ENCODE results near the gene SELENON. TPM values are rescaled to one million over a fixed set of nuclear protein-coding genes. Genes with fewer than 3 reads are reported as not detected.
A peak's percentile ranks its signal among the peaks of the same experiment; 100 is the strongest.

Gene SELENON
- polyA plus RNA-seq, 2 donors = 19.2 to 21.4 TPM

DNA sequence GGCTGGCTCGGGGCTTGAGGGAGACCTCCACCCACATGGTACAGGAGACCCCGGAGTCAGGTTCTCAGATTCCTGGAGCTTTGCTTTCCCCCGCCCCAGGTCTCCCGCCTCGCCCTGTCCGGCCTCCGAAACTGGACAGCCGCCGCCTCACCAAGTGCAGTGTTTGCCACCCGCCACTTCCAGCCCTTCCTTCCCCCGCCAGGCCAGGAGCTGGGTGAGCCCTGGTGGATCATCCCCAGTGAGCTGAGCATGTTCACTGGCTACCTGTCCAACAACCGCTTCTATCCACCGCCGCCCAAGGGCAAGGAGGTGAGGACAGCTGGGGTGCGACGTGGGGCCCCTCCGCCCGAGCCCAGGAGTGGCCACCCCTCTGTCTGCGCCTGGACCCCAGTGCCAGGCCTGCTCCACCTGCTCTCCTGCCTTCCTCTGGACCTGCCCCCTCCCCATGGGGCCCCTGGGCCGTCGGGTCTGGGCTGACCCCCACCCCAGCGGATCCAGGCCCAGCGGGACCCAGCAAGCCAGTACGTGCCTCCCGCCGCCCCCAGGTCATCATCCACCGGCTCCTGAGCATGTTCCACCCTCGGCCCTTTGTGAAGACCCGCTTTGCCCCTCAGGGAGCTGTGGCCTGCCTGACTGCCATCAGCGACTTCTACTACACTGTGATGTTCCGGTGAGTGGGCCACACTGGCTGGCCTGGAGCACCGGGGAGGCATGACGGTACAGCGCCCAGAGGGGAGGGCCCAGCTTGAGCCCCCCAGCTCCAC, 8.7 kb downstream of the SELENON start:
- no peak overlapping the region for H3K4me3 ChIP-seq (ENCODE audit: low read depth in 1 of 2, low read length in 2 of 2)
- H3K9me3 ChIP-seq (ENCODE audit: control insufficient read depth in 2 of 2, insufficient read depth in 1 of 2, low read depth in 1 of 2, low read length in 1 of 2) = no peaks in the 10 kb centered on the region
- H3K27ac ChIP-seq (ENCODE audit: low read depth in 2 of 2, low read length in 1 of 2) = no peak overlapping the region
- WGBS, 2 donors = 81 to 86% methylated on average over 31 to 34 of the region's 34 CpGs
- H3K4me1 ChIP-seq (ENCODE audit: control insufficient read depth in 2 of 2, insufficient read depth in 2 of 2, low read length in 1 of 2) = peaks cover 0 to 30% of the 10 kb centered on the region in 2 donors
- peaks cover 3 to 38% of the 10 kb centered on the region in 2 donors for H3K36me3 ChIP-seq (ENCODE audit: control insufficient read depth in 2 of 2, insufficient read depth in 2 of 2, low read length in 1 of 2)
- H3K27me3 ChIP-seq (ENCODE audit: control insufficient read depth in 1 of 2, insufficient read depth in 2 of 2, low read length in 2 of 2) = no peaks in the 10 kb centered on the region

DNA sequence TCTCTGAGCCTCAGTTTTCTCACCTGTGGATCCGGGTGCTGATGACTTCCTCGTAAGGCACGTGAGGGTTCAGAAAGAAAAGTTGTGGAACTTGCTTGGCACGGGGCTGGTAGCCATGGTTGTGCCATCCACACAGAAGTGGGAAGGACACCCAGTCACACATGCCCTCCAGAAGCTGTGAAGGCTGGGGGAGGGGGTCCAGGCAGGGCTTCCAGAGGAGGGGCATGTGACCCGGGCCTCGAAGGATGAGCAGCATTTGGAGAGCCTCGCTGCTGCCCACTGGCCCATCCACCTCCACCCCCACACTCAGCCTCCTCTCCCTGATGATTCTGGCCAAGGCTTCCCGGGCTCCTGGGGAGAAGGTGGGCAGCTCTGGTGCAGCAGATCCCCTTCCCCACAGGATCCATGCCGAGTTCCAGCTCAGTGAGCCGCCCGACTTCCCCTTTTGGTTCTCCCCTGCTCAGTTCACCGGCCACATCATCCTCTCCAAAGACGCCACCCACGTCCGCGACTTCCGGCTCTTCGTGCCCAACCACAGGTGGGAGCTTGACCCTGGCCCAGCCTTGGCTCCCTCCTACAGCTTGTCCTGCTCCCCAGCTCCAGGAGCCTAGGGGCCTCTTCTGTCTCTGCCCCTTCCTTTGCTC, 9.4 kb downstream of the SELENON start:
- 67 to 73% methylated on average over 18 of the region's 18 CpGs for WGBS, 2 donors
- no peak overlapping the region for H3K4me3 ChIP-seq (ENCODE audit: low read depth in 1 of 2, low read length in 2 of 2)
- H3K9me3 ChIP-seq (ENCODE audit: control insufficient read depth in 2 of 2, insufficient read depth in 1 of 2, low read depth in 1 of 2, low read length in 1 of 2) = no peaks in the 10 kb centered on the region
- no peak overlapping the region for H3K27ac ChIP-seq (ENCODE audit: low read depth in 2 of 2, low read length in 1 of 2)
- no peaks in the 10 kb centered on the region for H3K27me3 ChIP-seq (ENCODE audit: control insufficient read depth in 1 of 2, insufficient read depth in 2 of 2, low read length in 2 of 2)
- H3K36me3 ChIP-seq (ENCODE audit: control insufficient read depth in 2 of 2, insufficient read depth in 2 of 2, low read length in 1 of 2) = peaks cover 3 to 45% of the 10 kb centered on the region in 2 donors
- peaks cover 0 to 28% of the 10 kb centered on the region in 2 donors for H3K4me1 ChIP-seq (ENCODE audit: control insufficient read depth in 2 of 2, insufficient read depth in 2 of 2, low read length in 1 of 2)

DNA sequence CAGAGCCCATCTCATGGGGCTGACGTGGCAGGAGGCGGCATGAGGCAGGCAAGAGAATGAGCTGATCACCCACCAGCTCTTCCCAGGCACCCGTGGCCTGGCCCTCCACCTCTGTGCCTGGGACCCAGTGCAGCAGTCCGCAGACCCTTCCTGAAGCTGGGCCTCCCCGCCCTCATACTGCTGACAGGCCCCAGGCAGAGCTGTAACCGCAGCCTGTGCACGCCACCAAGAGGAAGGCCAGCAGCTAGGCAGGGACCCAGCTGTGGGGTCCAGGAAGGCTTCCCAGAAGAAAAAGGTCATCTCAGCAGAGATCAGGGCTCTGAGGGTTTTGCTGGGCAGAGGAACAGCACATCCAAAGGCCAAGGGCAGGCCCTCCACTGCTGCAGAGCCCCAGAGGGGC, 9.9 kb downstream of the SELENON start:
- Histone ChIP-seq H3K27me3 (ENCODE audit: control insufficient read depth in 1 of 2, insufficient read depth in 2 of 2, low read length in 2 of 2) (no peaks in the 10 kb centered on the region), H3K27ac (ENCODE audit: low read depth in 2 of 2, low read length in 1 of 2) (no peak overlapping the region), H3K4me3 (ENCODE audit: low read depth in 1 of 2, low read length in 2 of 2) (no peak overlapping the region), H3K9me3 (ENCODE audit: control insufficient read depth in 2 of 2, insufficient read depth in 1 of 2, low read depth in 1 of 2, low read length in 1 of 2) (no peaks in the 10 kb centered on the region), H3K4me1 (ENCODE audit: control insufficient read depth in 2 of 2, insufficient read depth in 2 of 2, low read length in 1 of 2) (peaks cover 0 to 27% of the 10 kb centered on the region in 2 donors), H3K36me3 (ENCODE audit: control insufficient read depth in 2 of 2, insufficient read depth in 2 of 2, low read length in 1 of 2) (peaks cover 3 to 48% of the 10 kb centered on the region in 2 donors)
- 86 to 89% methylated on average over 7 of the region's 7 CpGs for WGBS, 2 donors

DNA sequence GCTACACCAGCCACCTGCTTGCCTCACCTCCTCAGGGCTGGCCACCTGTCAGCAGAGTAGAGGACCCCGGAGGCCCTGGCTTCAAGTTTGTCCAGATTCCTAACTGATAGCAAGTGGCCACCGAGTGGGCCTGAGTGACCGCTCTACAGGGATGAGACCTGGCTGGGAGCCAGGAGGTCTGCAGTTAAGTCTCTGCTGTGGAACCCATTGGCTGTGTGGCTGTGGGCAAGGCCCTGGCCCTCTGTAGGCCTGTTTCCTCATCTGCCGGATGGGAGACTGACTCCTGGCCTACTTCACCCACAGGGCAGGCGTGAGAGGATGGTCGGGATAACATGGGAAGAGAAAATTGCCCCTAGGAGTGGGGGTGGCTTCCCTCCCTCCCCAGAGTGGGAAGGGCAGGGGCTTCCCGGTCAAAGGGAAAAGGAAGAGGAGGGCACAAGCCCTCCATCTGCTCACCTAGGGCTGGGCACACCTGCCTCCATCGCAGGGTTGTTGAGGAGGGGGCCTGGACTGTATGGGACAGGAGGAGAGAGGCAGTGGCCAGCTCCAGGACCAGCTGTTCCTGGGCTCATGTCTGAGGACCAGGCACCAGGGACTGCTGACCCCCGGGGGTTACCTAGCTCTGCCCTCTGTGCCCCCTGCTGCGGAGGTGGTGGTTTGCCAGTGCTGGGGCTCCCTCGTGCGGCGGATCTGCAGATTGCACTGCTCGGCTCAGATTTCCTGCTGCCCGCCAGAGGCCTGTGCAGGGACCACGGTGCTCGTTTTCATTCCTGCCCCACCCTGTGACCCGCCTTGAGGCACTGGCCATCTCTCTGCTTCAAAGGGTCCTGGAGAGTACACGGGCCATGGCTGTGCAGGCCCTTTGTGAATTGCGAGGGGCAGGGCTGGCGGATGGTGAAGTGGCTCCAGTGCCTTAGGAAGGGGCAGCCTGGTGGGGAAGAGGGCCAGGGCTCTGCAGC, 10.6 kb downstream of the SELENON start:
- H3K27ac ChIP-seq (ENCODE audit: low read depth in 2 of 2, low read length in 1 of 2) = peak overlapping the region in 1 of 2 donors; percentile 9
- no peaks in the 10 kb centered on the region for H3K27me3 ChIP-seq (ENCODE audit: control insufficient read depth in 1 of 2, insufficient read depth in 2 of 2, low read length in 2 of 2)
- no peak overlapping the region for H3K4me3 ChIP-seq (ENCODE audit: low read depth in 1 of 2, low read length in 2 of 2)
- 36 to 39% methylated on average over 21 of the region's 21 CpGs for WGBS, 2 donors
- no peaks in the 10 kb centered on the region for H3K9me3 ChIP-seq (ENCODE audit: control insufficient read depth in 2 of 2, insufficient read depth in 1 of 2, low read depth in 1 of 2, low read length in 1 of 2)
- peaks cover 0 to 51% of the 10 kb centered on the region in 2 donors for H3K36me3 ChIP-seq (ENCODE audit: control insufficient read depth in 2 of 2, insufficient read depth in 2 of 2, low read length in 1 of 2)
- peaks cover 0 to 20% of the 10 kb centered on the region in 2 donors for H3K4me1 ChIP-seq (ENCODE audit: control insufficient read depth in 2 of 2, insufficient read depth in 2 of 2, low read length in 1 of 2)

DNA sequence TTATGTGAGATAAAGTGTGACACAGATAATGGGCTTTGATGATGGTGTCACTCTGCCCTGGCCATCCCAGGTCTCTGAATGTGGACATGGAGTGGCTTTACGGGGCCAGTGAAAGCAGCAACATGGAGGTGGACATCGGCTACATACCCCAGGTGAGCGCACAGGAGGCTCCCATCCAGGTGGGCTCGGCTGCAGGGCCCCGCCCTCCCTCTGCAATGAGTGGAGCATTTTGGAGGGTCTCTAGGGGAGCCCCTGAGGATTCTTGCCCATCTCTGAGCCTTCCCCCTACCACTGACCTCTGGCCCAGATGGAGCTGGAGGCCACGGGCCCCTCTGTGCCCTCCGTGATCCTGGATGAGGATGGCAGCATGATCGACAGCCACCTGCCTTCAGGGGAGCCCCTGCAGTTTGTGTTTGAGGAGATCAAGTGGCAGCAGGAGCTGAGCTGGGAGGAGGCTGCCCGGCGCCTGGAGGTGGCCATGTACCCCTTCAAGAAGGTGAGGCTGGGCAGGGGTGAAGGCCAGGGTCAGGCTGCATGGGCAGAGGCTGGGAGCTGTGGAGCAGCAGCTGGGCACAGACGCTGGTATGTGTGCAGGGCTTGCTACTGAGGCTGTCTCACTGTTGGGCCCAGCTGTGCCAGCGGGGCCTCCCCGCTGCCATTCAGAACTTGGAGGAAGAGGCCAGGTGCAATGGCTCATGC, 11.5 kb downstream of the SELENON start:
- peaks cover 0 to 16% of the 10 kb centered on the region in 2 donors for H3K4me1 ChIP-seq (ENCODE audit: control insufficient read depth in 2 of 2, insufficient read depth in 2 of 2, low read length in 1 of 2)
- H3K27me3 ChIP-seq (ENCODE audit: control insufficient read depth in 1 of 2, insufficient read depth in 2 of 2, low read length in 2 of 2) = no peaks in the 10 kb centered on the region
- H3K27ac ChIP-seq (ENCODE audit: low read depth in 2 of 2, low read length in 1 of 2) = no peak overlapping the region
- 90 to 91% methylated on average over 13 of the region's 13 CpGs for WGBS, 2 donors
- H3K9me3 ChIP-seq (ENCODE audit: control insufficient read depth in 2 of 2, insufficient read depth in 1 of 2, low read depth in 1 of 2, low read length in 1 of 2) = no peaks in the 10 kb centered on the region
- peaks cover 0 to 54% of the 10 kb centered on the region in 2 donors for H3K36me3 ChIP-seq (ENCODE audit: control insufficient read depth in 2 of 2, insufficient read depth in 2 of 2, low read length in 1 of 2)
- H3K4me3 ChIP-seq (ENCODE audit: low read depth in 1 of 2, low read length in 2 of 2) = no peak overlapping the region

DNA sequence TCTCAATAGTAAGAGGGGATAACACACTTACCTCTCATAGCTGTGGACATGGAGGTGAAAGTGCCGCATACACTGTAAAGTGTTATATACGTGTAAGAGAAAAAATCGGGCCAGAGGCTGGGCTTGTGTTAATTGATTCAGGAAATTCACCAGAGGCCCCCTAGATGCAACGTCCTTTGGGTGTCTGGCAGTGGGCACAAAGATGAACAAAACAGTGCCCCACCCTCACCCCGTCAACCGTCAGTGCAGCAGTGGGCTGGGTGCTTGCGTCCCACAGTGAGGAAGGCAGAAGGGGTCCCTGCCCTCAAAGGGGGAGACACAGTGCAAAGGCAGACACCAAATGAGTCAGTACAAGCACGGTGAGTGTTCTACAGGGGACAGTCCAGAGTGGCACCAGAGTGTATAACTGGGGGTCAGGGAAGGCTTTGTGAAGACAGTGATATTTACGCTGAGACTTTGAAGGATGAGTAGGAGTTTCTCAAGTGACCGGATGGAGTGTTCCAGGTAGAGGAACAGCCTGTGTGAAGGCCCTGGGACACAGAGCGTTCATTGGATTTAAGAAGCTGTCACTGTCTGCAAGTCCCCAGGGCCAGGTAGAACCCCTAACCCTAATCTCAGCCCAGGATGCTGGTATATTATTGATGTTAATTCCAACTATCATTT, 13.2 kb downstream of the SELENON start:
- Histone ChIP-seq H3K27me3 (ENCODE audit: control insufficient read depth in 1 of 2, insufficient read depth in 2 of 2, low read length in 2 of 2) (no peaks in the 10 kb centered on the region), H3K4me1 (ENCODE audit: control insufficient read depth in 2 of 2, insufficient read depth in 2 of 2, low read length in 1 of 2) (peaks cover 0 to 18% of the 10 kb centered on the region in 2 donors), H3K4me3 (ENCODE audit: low read depth in 1 of 2, low read length in 2 of 2) (no peak overlapping the region), H3K9me3 (ENCODE audit: control insufficient read depth in 2 of 2, insufficient read depth in 1 of 2, low read depth in 1 of 2, low read length in 1 of 2) (no peaks in the 10 kb centered on the region), H3K27ac (ENCODE audit: low read depth in 2 of 2, low read length in 1 of 2) (no peak overlapping the region), H3K36me3 (ENCODE audit: control insufficient read depth in 2 of 2, insufficient read depth in 2 of 2, low read length in 1 of 2) (peaks cover 0 to 49% of the 10 kb centered on the region in 2 donors)
- WGBS, 2 donors = 81 to 83% methylated on average over 11 of the region's 11 CpGs

DNA sequence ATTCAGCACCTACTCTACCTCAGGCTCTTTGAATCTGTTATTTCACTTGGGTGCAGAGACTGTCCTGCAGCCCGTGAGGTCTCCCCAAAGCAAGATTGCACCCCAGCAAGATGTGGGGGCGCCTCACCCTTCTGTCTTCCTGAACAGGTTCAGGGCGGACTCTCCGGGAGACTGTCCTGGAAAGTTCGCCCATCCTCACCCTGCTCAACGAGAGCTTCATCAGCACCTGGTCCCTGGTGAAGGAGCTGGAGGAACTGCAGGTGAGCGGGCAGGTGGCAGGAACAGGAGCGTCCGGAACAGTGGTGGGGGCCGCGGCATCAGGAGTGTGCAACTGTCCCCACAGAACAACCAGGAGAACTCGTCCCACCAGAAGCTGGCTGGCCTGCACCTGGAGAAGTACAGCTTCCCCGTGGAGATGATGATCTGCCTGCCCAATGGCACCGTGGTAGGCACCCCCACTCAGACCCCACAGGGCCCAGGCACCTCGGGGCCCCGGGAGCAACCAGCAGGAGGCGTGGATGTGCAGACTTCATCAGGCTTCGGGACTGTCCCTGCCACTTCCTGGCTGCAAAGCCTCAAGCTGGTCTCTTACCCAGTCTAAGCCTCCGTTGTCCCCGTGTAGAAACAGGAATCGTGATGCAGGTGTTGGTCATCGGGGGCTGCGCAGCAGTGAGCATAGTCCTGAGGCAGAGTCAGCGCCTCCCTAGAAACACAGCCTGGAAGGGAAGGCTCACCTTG, 13.9 kb downstream of the SELENON start:
- Histone ChIP-seq H3K27me3 (ENCODE audit: control insufficient read depth in 1 of 2, insufficient read depth in 2 of 2, low read length in 2 of 2) (no peaks in the 10 kb centered on the region), H3K27ac (ENCODE audit: low read depth in 2 of 2, low read length in 1 of 2) (no peak overlapping the region), H3K9me3 (ENCODE audit: control insufficient read depth in 2 of 2, insufficient read depth in 1 of 2, low read depth in 1 of 2, low read length in 1 of 2) (no peaks in the 10 kb centered on the region), H3K4me3 (ENCODE audit: low read depth in 1 of 2, low read length in 2 of 2) (no peak overlapping the region), H3K4me1 (ENCODE audit: control insufficient read depth in 2 of 2, insufficient read depth in 2 of 2, low read length in 1 of 2) (peaks cover 0 to 15% of the 10 kb centered on the region in 2 donors), H3K36me3 (ENCODE audit: control insufficient read depth in 2 of 2, insufficient read depth in 2 of 2, low read length in 1 of 2) (peaks cover 0 to 46% of the 10 kb centered on the region in 2 donors)
- WGBS, 2 donors = 88 to 89% methylated on average over 24 of the region's 24 CpGs

DNA sequence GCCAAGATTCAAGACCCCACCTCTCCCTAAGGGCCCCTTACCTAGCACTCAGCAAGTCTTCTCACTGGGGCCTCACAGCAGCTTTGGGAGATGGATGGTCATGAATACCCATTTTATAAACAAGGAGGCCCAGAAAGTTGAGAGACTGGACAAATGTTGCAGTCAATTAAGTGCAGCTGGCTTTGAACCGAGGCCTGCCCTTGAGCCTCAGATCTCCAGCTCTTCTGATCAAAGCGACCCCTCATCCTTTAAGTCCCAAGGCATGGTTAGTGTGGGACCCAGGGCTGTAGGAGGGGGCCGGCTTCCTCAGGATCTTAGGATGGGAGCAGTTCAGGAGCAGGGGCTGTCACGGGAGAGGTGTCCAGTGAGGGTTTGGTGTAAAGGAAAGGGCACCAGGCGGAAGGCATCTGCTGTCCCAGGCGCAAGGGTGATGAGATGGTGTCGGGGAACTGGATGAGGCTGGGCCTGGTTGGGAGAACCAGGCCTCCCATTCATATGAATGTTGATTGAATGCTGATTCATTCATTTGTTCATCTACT, 14.6 kb downstream of the SELENON start:
- H3K27me3 ChIP-seq (ENCODE audit: control insufficient read depth in 1 of 2, insufficient read depth in 2 of 2, low read length in 2 of 2) = no peaks in the 10 kb centered on the region
- peaks cover 0 to 9% of the 10 kb centered on the region in 2 donors for H3K4me1 ChIP-seq (ENCODE audit: control insufficient read depth in 2 of 2, insufficient read depth in 2 of 2, low read length in 1 of 2)
- no peak overlapping the region for H3K4me3 ChIP-seq (ENCODE audit: low read depth in 1 of 2, low read length in 2 of 2)
- peaks cover 0 to 41% of the 10 kb centered on the region in 2 donors for H3K36me3 ChIP-seq (ENCODE audit: control insufficient read depth in 2 of 2, insufficient read depth in 2 of 2, low read length in 1 of 2)
- no peak overlapping the region for H3K27ac ChIP-seq (ENCODE audit: low read depth in 2 of 2, low read length in 1 of 2)
- no peaks in the 10 kb centered on the region for H3K9me3 ChIP-seq (ENCODE audit: control insufficient read depth in 2 of 2, insufficient read depth in 1 of 2, low read depth in 1 of 2, low read length in 1 of 2)
- 83 to 86% methylated on average over 7 of the region's 7 CpGs for WGBS, 2 donors
